Progenitor cell of endocrine pancreas (in vitro differentiated cells): Measurements from ENCODE around the gene MAPKAPK3. TPM values are rescaled to one million over a fixed set of nuclear protein-coding genes. Genes with fewer than 3 reads are reported as not detected.

Experiments
- DNase-seq: peaks from one replicate; pipeline ENCODE4 v3.0.0; 2021; ENCODE audit warnings: low spot score; ENCODE audit not compliant: unreplicated experiment
- H3K27ac Mint-ChIP-seq: 2 replicates; pipeline ENCODE4 v1.8.0; 2021; ENCODE audit warnings: mild to moderate bottlenecking, moderate library complexity, mixed read lengths
- H3K27me3 Mint-ChIP-seq: 2 replicates; pipeline ENCODE4 v1.8.0; 2021; ENCODE audit warnings: mixed read lengths
- H3K36me3 Mint-ChIP-seq: 2 replicates; pipeline ENCODE4 v1.8.0; 2022; ENCODE audit warnings: mixed read lengths; ENCODE audit not compliant: insufficient read depth
- H3K4me1 Mint-ChIP-seq: 2 replicates; pipeline ENCODE4 v1.8.0; 2021; ENCODE audit warnings: low read depth, mixed read lengths
- H3K4me3 Mint-ChIP-seq: 2 replicates; pipeline ENCODE4 v1.8.0; 2021; ENCODE audit warnings: low read depth, mild to moderate bottlenecking, moderate library complexity, mixed read lengths
- H3K9me3 Mint-ChIP-seq: 2 replicates; pipeline ENCODE4 v1.8.0; 2021; ENCODE audit warnings: low read depth, mixed read lengths
- CTCF ChIP-seq: fragments of 200-600 bp; sonication (generic); IDR thresholded peaks from one replicate; pipeline ENCODE4 v1.5.0; 2021; ENCODE audit warnings: antibody characterized with exemption, mild to moderate bottlenecking; ENCODE audit not compliant: unreplicated experiment
- total RNA-seq: library from RNA; stranded (reverse); gene quantifications from 2 replicates; pipeline ENCODE4 v1.2.1, GENCODE V29; 2021

Gene MAPKAPK3
- total RNA-seq, 1 donor from 2014 or later: 40.8 TPM

- Mint-ChIP-seq H3K4me1 (no peaks in the 10 kb centered on the region), H3K4me3 (no peak overlapping the region), H3K36me3 (no peaks in the 10 kb centered on the region), H3K27ac (peak overlapping the region; percentile 50), H3K9me3 (no peaks in the 10 kb centered on the region), H3K27me3 (peaks cover 3% of the 10 kb centered on the region)
- TF ChIP-seq CTCF: no peak
- DNase-seq: no peak
These were observed 28.9 kb upstream of the MAPKAPK3 start for GRCh38 chr3:50587806-50588758.

GRCh38 chr3:50588759-50589433, 28.1 kb upstream of the MAPKAPK3 start:
- no peak for TF ChIP-seq CTCF
- Mint-ChIP-seq H3K4me1 (no peaks in the 10 kb centered on the region), H3K4me3 (no peak overlapping the region), H3K9me3 (no peaks in the 10 kb centered on the region), H3K36me3 (no peaks in the 10 kb centered on the region), H3K27me3 (peaks cover 3% of the 10 kb centered on the region), H3K27ac (no peak overlapping the region)
- no peak for DNase-seq

- H3K36me3 Mint-ChIP-seq: no peaks in the 10 kb centered on the region
- peaks cover 7% of the 10 kb centered on the region for H3K27me3 Mint-ChIP-seq
- H3K4me3 Mint-ChIP-seq: no peak overlapping the region
- DNase-seq: no peak
- no peak overlapping the region for H3K27ac Mint-ChIP-seq
- no peaks in the 10 kb centered on the region for H3K9me3 Mint-ChIP-seq
- TF ChIP-seq CTCF: no peak
- H3K4me1 Mint-ChIP-seq: no peaks in the 10 kb centered on the region
These were observed 25.7 kb upstream of the MAPKAPK3 start for GRCh38 chr3:50591196-50591741.

GRCh38 chr3:50592568-50592967, 24.4 kb upstream of the MAPKAPK3 start:
- no peak for DNase-seq
- H3K27ac Mint-ChIP-seq: no peak overlapping the region
- no peaks in the 10 kb centered on the region for H3K4me1 Mint-ChIP-seq
- H3K36me3 Mint-ChIP-seq: no peaks in the 10 kb centered on the region
- H3K4me3 Mint-ChIP-seq: no peak overlapping the region
- peaks cover 4% of the 10 kb centered on the region for H3K27me3 Mint-ChIP-seq
- TF ChIP-seq CTCF: no peak
- H3K9me3 Mint-ChIP-seq: no peaks in the 10 kb centered on the region

- Mint-ChIP-seq H3K27me3 (peaks cover 4% of the 10 kb centered on the region), H3K27ac (no peak overlapping the region), H3K4me3 (no peak overlapping the region), H3K9me3 (no peaks in the 10 kb centered on the region), H3K36me3 (no peaks in the 10 kb centered on the region), H3K4me1 (no peaks in the 10 kb centered on the region)
- TF ChIP-seq CTCF: no peak
- no peak for DNase-seq
These were observed 22.6 kb upstream of the MAPKAPK3 start for GRCh38 chr3:50594253-50594785.
